HG03460 (cell line): ENCODE results near the gene UBXN1.
"Not testable (repeated sequence)": the region's sequence is repeated elsewhere in the genome, so short reads cannot be mapped to it uniquely, and the experiment has no call there.

Experiments used
- ATAC-seq: cut with Tn5 transposase; IDR thresholded peaks from one replicate; pipeline ENCODE4 v1.9.1; 2021; ENCODE audit not compliant: unreplicated experiment

The UBXN1 gene

GRCh38 chr11:62709247-62710000, 30.6 kb upstream of the UBXN1 start:
- ATAC-seq, result peak; percentile 67

- peak; percentile 4 for ATAC-seq
Observed at GRCh38 chr11:62708793-62709192, 29.9 kb upstream of the UBXN1 start.

- ATAC-seq, result no peak
Observed at GRCh38 chr11:62708392-62708791, 29.5 kb upstream of the UBXN1 start.

GRCh38 chr11:62707277-62707861, 28.5 kb upstream of the UBXN1 start, which contains the start of the genes BSCL2 and GNG3:
Gene BSCL2, minus strand, starts transcription at chr11:62707424. Its CDS starts 229 bp downstream, at chr11:62707195.
Gene GNG3, plus strand, starts transcription at chr11:62707676. Its CDS starts 620 bp downstream, at chr11:62708296.
- ATAC-seq, result no peak

- ATAC-seq, result no peak
Observed at GRCh38 chr11:62706850-62707247, 28.0 kb upstream of the UBXN1 start.

- ATAC-seq, result peak; percentile 50
Observed at GRCh38 chr11:62705880-62706849, 27.3 kb upstream of the UBXN1 start.

GRCh38 chr11:62705413-62705812, 26.5 kb upstream of the UBXN1 start:
- ATAC-seq, result no peak

- not testable (repeated sequence) for ATAC-seq
Observed at GRCh38 chr11:62703921-62704320, 25.0 kb upstream of the UBXN1 start.

- ATAC-seq, result no peak
Observed at GRCh38 chr11:62702246-62702645, 23.4 kb upstream of the UBXN1 start.

GRCh38 chr11:62694455-62695167, 15.7 kb upstream of the UBXN1 start:
- no peak for ATAC-seq

- ATAC-seq, result not testable (repeated sequence)
Observed at GRCh38 chr11:62693624-62694023, 14.8 kb upstream of the UBXN1 start.

GRCh38 chr11:62689421-62690183, 10.7 kb upstream of the UBXN1 start, which contains the start of gene LRRN4CL:
Gene LRRN4CL, minus strand, starts transcription at chr11:62689530. Its CDS starts 1,022 bp downstream, at chr11:62688508.
- no peak for ATAC-seq

- no peak for ATAC-seq
Observed at GRCh38 chr11:62688491-62688890, 9.6 kb upstream of the UBXN1 start.

- no peak for ATAC-seq
Observed at GRCh38 chr11:62687508-62688396, 8.9 kb upstream of the UBXN1 start.

- no peak for ATAC-seq
Observed at GRCh38 chr11:62682518-62682917, 3.6 kb upstream of the UBXN1 start.

- no peak for ATAC-seq
Observed at GRCh38 chr11:62680825-62681240, 2.0 kb upstream of the UBXN1 start.

- no peak for ATAC-seq
Observed at GRCh38 chr11:62678433-62678769, 472 bp downstream of the UBXN1 start.

GRCh38 chr11:62677714-62678113, 1.2 kb downstream of the UBXN1 start:
- no peak for ATAC-seq

- ATAC-seq, result no peak
Observed at GRCh38 chr11:62677156-62677555, 1.7 kb downstream of the UBXN1 start.
